Right hindlimb (tissue), 1 donor: ENCODE data around the gene KCNB1.

ENCODE experiments used
- DNase-seq: peaks from one replicate; pipeline ENCODE4 v3.0.0-alpha.2; 2018

Gene KCNB1

GRCh38 chr20:49408509-49409104, 73.9 kb downstream of the KCNB1 start:
- DNase-seq: no peak

GRCh38 chr20:49406666-49407065, 75.8 kb downstream of the KCNB1 start:
- DNase-seq: no peak

- DNase-seq: no peak
These were observed 76.8 kb downstream of the KCNB1 start for GRCh38 chr20:49405696-49406095.

GRCh38 chr20:49405062-49405683, 77.3 kb downstream of the KCNB1 start:
- DNase-seq: no peak

- no peak for DNase-seq
These were observed 78.0 kb downstream of the KCNB1 start for GRCh38 chr20:49404461-49404860.

- no peak for DNase-seq
These were observed 78.6 kb downstream of the KCNB1 start for GRCh38 chr20:49403911-49404310.

GRCh38 chr20:49403012-49403411, 79.5 kb downstream of the KCNB1 start:
- no peak for DNase-seq

GRCh38 chr20:49400904-49401303, 81.6 kb downstream of the KCNB1 start:
- DNase-seq: peak; percentile 54

- peak; percentile 59 for DNase-seq
These were observed 82.1 kb downstream of the KCNB1 start for GRCh38 chr20:49400410-49400809.

- DNase-seq: no peak
These were observed 83.1 kb downstream of the KCNB1 start for GRCh38 chr20:49399329-49399728.

GRCh38 chr20:49398401-49399144, 83.9 kb downstream of the KCNB1 start:
- no peak for DNase-seq

GRCh38 chr20:49397525-49397924, 84.9 kb downstream of the KCNB1 start:
- DNase-seq: no peak

GRCh38 chr20:49396230-49396629, 86.2 kb downstream of the KCNB1 start:
- DNase-seq: no peak

GRCh38 chr20:49395659-49396058, 86.8 kb downstream of the KCNB1 start:
- no peak for DNase-seq

- DNase-seq: peak; percentile 49
These were observed 87.3 kb downstream of the KCNB1 start for GRCh38 chr20:49395183-49395582.

- DNase-seq: no peak
These were observed 87.7 kb downstream of the KCNB1 start for GRCh38 chr20:49394757-49395156.

GRCh38 chr20:49394264-49394663, 88.2 kb downstream of the KCNB1 start:
- DNase-seq: no peak

- DNase-seq: no peak
These were observed 88.7 kb downstream of the KCNB1 start for GRCh38 chr20:49393803-49394202.

- DNase-seq: no peak
These were observed 89.7 kb downstream of the KCNB1 start for GRCh38 chr20:49392745-49393144.

- DNase-seq: no peak
These were observed 90.8 kb downstream of the KCNB1 start for GRCh38 chr20:49391404-49392245.

- DNase-seq: no peak
These were observed 92.6 kb downstream of the KCNB1 start for GRCh38 chr20:49389854-49390253.

- DNase-seq: no peak
These were observed 93.7 kb downstream of the KCNB1 start for GRCh38 chr20:49388744-49389143.

- no peak for DNase-seq
These were observed 94.9 kb downstream of the KCNB1 start for GRCh38 chr20:49387581-49387939.
